ENCODE data around the gene VGLL3.

DNA sequence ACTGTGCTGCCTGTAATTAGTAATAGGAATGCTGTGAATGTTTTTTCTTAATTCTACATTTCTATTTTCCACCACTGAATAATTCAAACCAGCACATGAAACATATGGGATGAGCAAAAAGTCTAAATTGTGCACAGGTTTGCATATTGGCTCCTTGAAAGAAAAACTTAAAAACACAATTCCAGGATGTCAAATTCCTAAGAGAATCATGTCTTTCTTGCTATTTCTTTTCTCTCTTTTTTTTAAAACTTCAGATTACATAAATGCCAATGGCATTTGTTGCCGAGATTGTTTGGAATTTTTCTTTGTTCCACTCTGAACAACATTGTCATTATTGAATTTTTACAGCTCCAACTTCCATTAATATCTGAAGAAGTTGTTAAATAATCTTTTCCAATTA lies 60.8 kb downstream of the VGLL3 start:
- no peak for TF ChIP-seq POLR2A (IDR thresholded peaks at IDR 0.05)
- TF ChIP-seq, protein P1, sequence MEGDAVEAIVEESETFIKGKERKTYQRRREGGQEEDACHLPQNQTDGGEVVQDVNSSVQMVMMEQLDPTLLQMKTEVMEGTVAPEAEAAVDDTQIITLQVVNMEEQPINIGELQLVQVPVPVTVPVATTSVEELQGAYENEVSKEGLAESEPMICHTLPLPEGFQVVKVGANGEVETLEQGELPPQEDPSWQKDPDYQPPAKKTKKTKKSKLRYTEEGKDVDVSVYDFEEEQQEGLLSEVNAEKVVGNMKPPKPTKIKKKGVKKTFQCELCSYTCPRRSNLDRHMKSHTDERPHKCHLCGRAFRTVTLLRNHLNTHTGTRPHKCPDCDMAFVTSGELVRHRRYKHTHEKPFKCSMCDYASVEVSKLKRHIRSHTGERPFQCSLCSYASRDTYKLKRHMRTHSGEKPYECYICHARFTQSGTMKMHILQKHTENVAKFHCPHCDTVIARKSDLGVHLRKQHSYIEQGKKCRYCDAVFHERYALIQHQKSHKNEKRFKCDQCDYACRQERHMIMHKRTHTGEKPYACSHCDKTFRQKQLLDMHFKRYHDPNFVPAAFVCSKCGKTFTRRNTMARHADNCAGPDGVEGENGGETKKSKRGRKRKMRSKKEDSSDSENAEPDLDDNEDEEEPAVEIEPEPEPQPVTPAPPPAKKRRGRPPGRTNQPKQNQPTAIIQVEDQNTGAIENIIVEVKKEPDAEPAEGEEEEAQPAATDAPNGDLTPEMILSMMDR (IDR thresholded peaks at IDR 0.05): no peak
